Measurements from ENCODE around the gene TBKBP1. TPM values are rescaled to one million over a fixed set of nuclear protein-coding genes. Genes with fewer than 3 reads are reported as not detected.
A peak's percentile ranks its signal among the peaks of the same experiment; 100 is the strongest.

Gene TBKBP1
- polyA plus RNA-seq, 3 donors: 0.22 to 7.7 (median 0.45) TPM

- H4K20me1 ChIP-seq (ENCODE audit: insufficient read depth, low read length): peaks cover 61% of the 10 kb centered on the region
- Mint-ChIP-seq H3K9me3 (no peaks in the 10 kb centered on the region), H3K27ac (peak overlapping the region in 5 of 7 donors; percentile 43 to 77 (median 55)), H3K36me3 (peaks cover 45 to 53% of the 10 kb centered on the region in 2 donors), H3K4me1 (peaks cover 45% of the 10 kb centered on the region), H3K4me3 (no peak overlapping the region), H3K27me3 (ENCODE audit: low read depth in 3 of 3) (peaks cover 0 to 2% (median 0%) of the 10 kb centered on the region in 3 donors)
- no peak for DNase-seq
- intact Hi-C loops (cut with micrococcal nuclease): no loop called here
- peak overlapping the region; percentile 97 for H3K4me2 ChIP-seq (replicated peaks; ENCODE audit: extremely low read depth, low read length, poor library complexity, severe bottlenecking)
- no peaks in the 10 kb centered on the region for H3K27me3 ChIP-seq (ENCODE audit: control insufficient read depth in 2 of 2, insufficient read depth in 2 of 2, low read length in 2 of 2)
- peak overlapping the region in 1 of 3 experiments; percentile 92 for H3K4me3 ChIP-seq (replicated peaks in 1 of 3; ENCODE audit: low read depth in 2 of 3, low read length in 3 of 3)
- H3K79me2 ChIP-seq (ENCODE audit: insufficient read depth, low read length): peaks cover 75% of the 10 kb centered on the region
- no peaks in the 10 kb centered on the region for H3K9me3 ChIP-seq (replicated peaks in 1 of 2; ENCODE audit: control insufficient read depth in 1 of 2, insufficient read depth in 1 of 2, low read length in 2 of 2)
- peaks cover 42 to 62% of the 10 kb centered on the region in 2 donors for H3K4me1 ChIP-seq (ENCODE audit: control insufficient read depth in 1 of 2, insufficient read depth in 2 of 2, low read length in 2 of 2)
- H2AFZ ChIP-seq (ENCODE audit: insufficient read depth, low read depth, low read length, poor library complexity, severe bottlenecking): no peak overlapping the region
- peaks cover 46 to 54% of the 10 kb centered on the region in 2 donors for H3K36me3 ChIP-seq (replicated peaks in 1 of 2; ENCODE audit: control insufficient read depth in 1 of 2, insufficient read depth in 2 of 2, low read length in 2 of 2)
- 63% methylated on average over 1 of the region's 2 CpGs for WGBS (ENCODE audit: insufficient coverage)
- H3K9ac ChIP-seq (ENCODE audit: insufficient read depth, low read length, poor library complexity, severe bottlenecking): no peak overlapping the region
- H3K27ac ChIP-seq (ENCODE audit: low read depth in 1 of 2, low read length in 2 of 2): peak overlapping the region in 1 of 2 donors; percentile 66
- no peak for TF ChIP-seq CTCF (IDR thresholded peaks at IDR 0.05)
Measured at GRCh38 chr17:47651704-47652103, 42.3 kb upstream of the TBKBP1 start.

GRCh38 chr17:47652570-47652969 is 41.4 kb upstream of the TBKBP1 start:
- Histone ChIP-seq H3K36me3 (replicated peaks in 1 of 2; ENCODE audit: control insufficient read depth in 1 of 2, insufficient read depth in 2 of 2, low read length in 2 of 2) (peaks cover 55 to 63% of the 10 kb centered on the region in 2 donors), H3K27me3 (ENCODE audit: control insufficient read depth in 2 of 2, insufficient read depth in 2 of 2, low read length in 2 of 2) (no peaks in the 10 kb centered on the region), H3K79me2 (ENCODE audit: insufficient read depth, low read length) (peaks cover 84% of the 10 kb centered on the region), H4K20me1 (ENCODE audit: insufficient read depth, low read length) (peaks cover 70% of the 10 kb centered on the region), H2AFZ (ENCODE audit: insufficient read depth, low read depth, low read length, poor library complexity, severe bottlenecking) (no peak overlapping the region), H3K9me3 (replicated peaks in 1 of 2; ENCODE audit: control insufficient read depth in 1 of 2, insufficient read depth in 1 of 2, low read length in 2 of 2) (no peaks in the 10 kb centered on the region), H3K27ac (ENCODE audit: low read depth in 1 of 2, low read length in 2 of 2) (peak overlapping the region in 1 of 2 donors; percentile 66), H3K9ac (ENCODE audit: insufficient read depth, low read length, poor library complexity, severe bottlenecking) (no peak overlapping the region), H3K4me3 (replicated peaks in 1 of 3; ENCODE audit: low read depth in 2 of 3, low read length in 3 of 3) (no peak overlapping the region), H3K4me2 (replicated peaks; ENCODE audit: extremely low read depth, low read length, poor library complexity, severe bottlenecking) (peak overlapping the region; percentile 97), H3K4me1 (ENCODE audit: control insufficient read depth in 1 of 2, insufficient read depth in 2 of 2, low read length in 2 of 2) (peaks cover 34 to 53% of the 10 kb centered on the region in 2 donors)
- no peak for TF ChIP-seq CTCF (IDR thresholded peaks at IDR 0.05)
- no peak overlapping the region for H3K4me3 Mint-ChIP-seq
- intact Hi-C loops (cut with micrococcal nuclease): no loop called here
- no peak for DNase-seq
- peak overlapping the region in 4 of 7 donors; percentile 13 to 45 (median 31) for H3K27ac Mint-ChIP-seq
- no peaks in the 10 kb centered on the region for H3K9me3 Mint-ChIP-seq
- peaks cover 0 to 2% (median 0%) of the 10 kb centered on the region in 3 donors for H3K27me3 Mint-ChIP-seq (ENCODE audit: low read depth in 3 of 3)
- peaks cover 36% of the 10 kb centered on the region for H3K4me1 Mint-ChIP-seq
- 80% methylated on average over 2 of the region's 6 CpGs for WGBS (ENCODE audit: insufficient coverage)
- H3K36me3 Mint-ChIP-seq: peaks cover 53 to 62% of the 10 kb centered on the region in 2 donors
